GM21786 (cell line): Measurements from ENCODE around the gene LRRC3.
"Not testable (repeated sequence)": the region's sequence is repeated elsewhere in the genome, so short reads cannot be mapped to it uniquely, and the experiment has no call there.

ENCODE experiments used
- ATAC-seq: cut with Tn5 transposase; IDR thresholded peaks from one replicate; pipeline ENCODE4 v1.9.1; 2021; ENCODE audit not compliant: unreplicated experiment

LRRC3 gene, protein sequence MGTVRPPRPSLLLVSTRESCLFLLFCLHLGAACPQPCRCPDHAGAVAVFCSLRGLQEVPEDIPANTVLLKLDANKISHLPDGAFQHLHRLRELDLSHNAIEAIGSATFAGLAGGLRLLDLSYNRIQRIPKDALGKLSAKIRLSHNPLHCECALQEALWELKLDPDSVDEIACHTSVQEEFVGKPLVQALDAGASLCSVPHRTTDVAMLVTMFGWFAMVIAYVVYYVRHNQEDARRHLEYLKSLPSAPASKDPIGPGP

DNA sequence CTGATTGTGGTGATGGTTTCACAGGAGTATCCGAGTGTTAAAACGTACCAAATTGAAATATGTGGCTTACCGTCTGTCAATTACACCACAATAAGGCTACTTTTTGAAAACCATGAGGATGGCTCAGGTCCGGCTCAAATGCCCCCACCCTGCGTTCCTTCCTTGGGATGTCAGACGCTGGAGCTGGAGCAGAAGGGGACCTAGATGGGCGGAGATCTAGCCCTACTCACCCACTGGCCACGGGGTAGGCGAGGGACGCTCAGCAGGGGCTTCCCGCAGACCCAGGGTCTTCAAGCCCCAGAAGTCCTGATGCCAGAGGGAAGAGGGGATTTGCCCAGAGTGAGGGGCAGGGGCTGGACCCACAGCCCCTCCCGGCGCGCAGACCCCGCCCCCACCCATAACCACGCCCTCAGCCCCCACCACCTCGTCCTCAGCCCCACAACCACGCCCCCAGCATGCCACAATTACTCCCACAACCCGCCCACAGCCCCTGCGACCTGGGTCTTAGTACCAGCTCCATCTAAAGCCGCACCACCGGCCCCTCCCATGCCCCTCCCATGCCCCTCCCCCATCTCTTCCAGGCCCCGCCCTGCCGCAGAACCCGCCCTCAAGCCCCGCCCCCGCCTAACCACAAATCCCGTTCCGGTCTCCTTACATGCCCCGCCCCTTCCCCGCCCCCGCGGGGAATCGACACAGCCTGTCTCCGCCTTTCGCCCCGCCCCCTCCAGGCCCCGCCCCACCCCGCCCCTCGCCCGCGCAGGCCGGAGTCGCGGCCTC, at the start of gene LRRC3:
Gene LRRC3 (plus strand): TSS at position 764 of the 777 bp plus-strand sequence. CDS start 1,135 bp downstream, outside the sequence.
- ATAC-seq: peak; percentile 43

DNA sequence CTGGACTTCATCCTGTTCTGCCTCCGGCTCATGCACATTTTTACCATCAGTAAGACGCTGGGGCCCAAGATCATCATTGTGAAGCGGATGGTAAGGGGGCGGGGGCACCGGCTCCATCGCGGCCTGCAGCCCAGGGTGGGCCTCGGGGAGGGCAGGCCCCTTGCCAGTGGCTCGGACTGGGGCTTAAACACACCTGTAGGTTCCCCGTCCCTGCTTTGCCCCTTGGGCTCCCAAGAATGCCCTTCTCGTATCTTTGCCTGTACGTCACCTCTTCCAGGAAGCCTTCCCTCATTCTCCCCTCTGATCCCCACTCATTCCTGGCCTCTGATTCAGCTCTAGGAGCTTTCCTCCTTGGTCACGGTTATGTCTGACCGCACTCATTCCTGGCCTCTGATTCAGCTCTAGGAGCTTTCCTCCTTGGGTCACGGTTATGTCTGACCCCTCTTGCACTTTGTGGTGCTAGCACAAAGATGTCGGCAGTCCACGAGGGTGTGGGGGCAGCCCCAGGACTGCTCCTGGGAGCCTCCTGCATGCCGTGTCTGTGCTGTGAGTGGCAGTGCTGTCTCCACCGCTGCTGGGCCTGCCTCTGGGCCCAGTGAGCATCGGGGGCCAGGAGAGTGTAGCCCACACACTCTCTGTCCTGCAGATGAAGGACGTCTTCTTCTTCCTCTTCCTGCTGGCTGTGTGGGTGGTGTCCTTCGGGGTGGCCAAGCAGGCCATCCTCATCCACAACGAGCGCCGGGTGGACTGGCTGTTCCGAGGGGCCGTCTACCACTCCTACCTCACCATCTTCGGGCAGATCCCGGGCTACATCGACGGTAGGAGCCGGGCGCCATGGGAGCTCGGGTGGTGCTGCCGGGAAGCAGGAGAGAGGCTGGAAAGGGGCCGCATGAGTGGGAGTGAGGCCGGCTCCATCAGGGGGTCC, 49.1 kb upstream of the LRRC3 start:
- ATAC-seq: no peak

DNA sequence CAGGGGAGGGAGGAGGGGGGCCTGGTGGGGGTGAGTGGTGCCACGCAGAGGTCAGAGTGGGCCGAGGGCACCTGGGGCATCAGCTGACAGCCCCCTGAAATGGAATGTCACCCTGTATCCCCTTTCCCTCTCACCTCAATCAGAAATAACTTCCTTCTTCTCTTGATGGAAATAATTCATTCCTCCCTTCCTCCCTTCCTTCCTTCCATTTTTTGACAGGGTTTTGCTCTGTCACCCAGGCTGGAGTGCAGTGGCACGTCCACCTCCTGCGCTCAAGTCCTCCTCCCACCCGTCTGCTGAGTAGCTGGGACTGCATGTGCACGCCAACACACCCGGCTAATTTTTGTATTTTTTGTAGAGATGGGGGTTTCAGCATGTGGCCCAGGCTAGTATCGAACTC, 48.4 kb upstream of the LRRC3 start:
- ATAC-seq: no peak

DNA sequence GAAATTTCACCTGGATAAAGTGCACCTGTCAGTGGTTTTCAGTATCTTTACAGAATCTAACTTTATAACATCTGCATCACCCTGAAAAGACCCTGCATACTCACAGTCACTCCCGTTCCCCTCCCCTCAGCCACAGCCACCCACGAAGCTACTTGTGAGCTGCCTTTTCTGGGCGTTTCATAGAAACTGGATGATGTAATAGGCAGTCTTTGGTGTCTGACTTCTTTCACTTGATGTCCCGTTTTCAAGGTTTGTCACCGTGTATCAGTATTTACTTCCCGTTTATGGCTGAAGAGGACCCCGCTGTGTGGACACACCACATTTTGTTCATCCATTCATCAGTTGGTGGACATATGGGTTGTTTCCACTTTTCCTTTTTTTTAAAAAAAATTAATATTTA, 47.8 kb upstream of the LRRC3 start:
- no peak for ATAC-seq

DNA sequence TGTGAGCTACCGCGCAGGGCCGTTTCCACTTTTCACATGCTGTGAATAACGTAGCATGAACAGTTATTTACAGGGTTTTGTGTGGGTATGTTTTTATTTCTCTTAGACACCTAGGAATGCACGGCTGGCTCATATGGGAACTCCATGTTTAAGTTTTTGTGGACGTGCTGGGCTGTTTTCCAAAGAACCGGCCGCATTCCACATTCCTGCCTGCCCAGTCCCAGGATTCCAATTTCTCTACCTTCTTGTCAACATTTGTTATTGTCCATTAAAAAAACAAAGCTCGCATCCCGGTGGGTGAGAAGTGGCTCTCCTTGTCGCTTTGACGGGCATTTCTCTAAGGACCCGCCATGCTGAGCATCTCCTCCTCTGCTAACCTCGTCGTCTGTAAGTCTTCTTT, 47.1 kb upstream of the LRRC3 start:
- ATAC-seq: no peak

DNA sequence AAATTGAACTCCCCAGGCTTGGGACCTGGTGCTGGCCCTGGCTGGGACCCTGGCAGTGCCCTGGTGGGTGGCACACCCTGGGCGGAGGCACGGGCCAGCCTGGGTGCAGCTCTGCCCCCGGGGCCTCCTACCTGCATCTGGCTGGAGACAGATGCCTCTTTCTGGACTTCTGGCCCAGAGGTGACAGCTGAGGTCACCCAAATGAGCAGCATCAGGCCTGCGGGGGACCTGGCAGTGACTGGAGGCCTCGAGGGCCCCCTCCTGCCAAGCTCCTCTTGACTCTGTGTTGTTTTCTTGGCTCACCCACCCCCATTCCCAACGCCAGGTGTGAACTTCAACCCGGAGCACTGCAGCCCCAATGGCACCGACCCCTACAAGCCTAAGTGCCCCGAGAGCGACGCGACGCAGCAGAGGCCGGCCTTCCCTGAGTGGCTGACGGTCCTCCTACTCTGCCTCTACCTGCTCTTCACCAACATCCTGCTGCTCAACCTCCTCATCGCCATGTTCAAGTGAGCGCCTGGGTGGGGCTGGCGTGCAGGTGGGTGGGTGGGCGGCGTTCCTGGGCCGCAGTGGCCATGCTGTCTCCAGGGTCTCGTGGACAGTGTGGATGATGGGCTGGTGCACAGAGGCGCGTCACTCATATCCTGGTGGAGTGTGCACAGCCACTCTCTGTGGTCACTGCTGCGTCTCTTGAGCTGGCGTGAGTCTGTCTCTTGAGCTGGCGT, 41.6 kb upstream of the LRRC3 start:
- no peak for ATAC-seq

DNA sequence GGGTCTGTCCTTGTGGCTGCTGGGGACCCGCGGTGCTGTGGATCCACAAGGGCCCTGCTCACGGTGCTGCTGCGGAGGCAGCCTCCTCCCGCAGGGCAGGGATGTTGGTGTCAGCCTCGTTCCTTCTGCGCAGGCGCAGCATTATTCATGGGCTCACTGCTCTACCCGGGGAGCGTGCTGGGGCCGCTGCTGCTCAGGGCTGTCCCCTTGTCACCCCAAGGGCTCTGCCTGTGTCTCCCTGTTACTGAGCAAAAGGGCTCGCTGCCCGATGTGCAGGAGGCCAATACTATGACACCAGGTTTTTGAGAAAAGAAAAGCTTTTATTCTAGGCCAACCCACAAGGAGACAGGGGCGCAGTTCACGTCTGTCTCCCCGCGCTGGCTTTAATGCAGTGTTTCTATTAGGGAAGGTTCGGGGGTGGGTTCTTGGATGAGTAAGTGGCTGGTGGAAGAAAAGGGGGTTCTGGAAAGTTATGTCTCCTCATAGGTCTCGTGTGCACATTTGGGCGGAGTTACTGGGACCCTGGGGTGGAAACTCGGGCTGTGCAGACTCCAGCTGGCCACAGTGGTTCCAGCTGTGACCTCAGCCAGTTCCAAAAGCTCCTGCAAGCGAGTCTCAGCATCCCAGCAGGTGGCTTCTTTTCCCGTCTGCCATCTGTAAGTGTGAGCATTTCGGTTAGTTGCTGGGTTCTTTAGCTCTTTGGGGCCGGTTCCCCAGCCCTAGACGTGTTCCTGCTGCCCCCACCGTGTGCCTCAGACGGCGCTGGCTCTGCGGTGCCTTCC, 40.8 kb upstream of the LRRC3 start:
- ATAC-seq: no peak

DNA sequence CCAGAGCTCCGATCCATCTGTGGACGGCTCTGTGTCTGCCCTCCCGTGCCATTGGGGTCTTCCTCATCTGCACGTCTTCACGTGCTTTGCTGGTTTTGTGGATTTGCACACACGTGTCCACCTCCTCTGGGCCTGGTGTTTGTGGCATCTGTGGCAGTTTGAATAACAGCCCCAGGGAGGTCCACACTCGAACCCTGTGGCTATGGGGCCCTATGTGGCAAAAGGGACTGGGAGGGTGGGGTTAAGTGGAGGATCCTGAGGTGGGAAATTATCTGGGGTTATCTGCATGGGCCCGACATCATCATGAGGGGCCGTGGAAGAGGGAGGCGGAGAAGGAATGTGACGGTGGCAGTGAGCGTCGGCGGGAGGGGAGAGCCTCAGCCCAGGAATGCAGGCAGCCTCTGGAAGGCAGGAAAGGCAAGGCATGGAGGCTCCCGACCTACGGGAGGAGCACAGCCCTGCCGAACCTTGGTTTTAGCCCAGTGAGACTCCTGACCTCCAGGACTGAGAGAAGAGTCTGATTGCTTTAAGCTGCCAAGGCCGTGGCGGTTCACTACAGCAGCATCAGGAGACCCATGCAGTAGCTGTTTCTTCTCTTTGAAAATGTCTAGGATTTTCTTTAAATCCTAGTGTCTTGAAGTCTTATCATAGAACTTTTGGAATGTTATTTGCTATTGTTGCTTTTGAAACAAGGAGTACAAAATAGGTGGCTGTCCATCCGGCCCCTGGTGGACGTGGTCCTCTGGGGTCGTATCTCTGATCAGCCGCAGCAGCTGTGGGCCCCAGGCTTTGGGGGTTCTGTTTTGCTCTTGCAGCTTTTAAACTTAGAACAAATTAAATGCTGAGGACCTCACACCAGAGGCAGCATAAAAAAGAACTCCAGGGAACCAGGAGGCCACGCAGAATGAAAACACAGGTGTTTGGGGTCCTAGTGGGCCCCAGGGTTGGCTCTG, 40.0 kb upstream of the LRRC3 start:
- ATAC-seq: no peak

DNA sequence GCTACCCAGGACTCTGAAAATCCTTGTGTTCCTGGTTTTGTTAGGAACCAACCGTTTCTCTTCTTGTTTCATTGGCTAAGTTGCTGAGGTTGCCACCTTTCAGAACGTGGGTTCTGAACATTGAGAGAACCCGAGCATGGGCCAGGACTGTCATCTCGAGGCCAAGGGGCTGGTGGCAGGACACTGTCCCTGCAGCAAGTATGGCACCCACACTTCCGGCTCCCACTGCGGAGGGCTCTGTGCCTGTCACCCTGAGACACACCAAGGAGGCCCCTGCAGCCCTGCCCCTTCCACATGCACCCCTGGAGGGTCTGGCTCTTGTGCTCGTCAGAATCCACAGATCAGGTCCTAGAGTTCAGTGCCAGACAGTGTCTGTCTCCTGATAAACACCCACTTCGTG, 39.1 kb upstream of the LRRC3 start:
- no peak for ATAC-seq

DNA sequence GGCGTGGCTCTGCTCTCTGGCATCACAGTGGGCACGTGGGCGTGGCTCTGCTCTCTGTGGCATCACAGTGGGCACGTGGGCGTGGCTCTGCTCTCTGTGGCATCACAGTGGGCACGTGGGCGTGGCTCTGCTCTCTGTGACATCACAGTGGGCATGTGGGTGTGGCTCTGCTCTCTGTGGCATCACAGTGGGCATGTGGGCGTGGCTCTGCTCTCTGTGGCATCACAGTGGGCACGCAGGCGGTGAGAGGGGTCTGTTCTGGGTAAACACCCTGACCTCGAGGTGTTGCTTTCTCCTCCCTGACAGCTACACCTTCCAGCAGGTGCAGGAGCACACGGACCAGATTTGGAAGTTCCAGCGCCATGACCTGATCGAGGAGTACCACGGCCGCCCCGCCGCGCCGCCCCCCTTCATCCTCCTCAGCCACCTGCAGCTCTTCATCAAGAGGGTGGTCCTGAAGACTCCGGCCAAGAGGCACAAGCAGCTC, 37.6 kb upstream of the LRRC3 start:
- ATAC-seq: not testable (repeated sequence)

DNA sequence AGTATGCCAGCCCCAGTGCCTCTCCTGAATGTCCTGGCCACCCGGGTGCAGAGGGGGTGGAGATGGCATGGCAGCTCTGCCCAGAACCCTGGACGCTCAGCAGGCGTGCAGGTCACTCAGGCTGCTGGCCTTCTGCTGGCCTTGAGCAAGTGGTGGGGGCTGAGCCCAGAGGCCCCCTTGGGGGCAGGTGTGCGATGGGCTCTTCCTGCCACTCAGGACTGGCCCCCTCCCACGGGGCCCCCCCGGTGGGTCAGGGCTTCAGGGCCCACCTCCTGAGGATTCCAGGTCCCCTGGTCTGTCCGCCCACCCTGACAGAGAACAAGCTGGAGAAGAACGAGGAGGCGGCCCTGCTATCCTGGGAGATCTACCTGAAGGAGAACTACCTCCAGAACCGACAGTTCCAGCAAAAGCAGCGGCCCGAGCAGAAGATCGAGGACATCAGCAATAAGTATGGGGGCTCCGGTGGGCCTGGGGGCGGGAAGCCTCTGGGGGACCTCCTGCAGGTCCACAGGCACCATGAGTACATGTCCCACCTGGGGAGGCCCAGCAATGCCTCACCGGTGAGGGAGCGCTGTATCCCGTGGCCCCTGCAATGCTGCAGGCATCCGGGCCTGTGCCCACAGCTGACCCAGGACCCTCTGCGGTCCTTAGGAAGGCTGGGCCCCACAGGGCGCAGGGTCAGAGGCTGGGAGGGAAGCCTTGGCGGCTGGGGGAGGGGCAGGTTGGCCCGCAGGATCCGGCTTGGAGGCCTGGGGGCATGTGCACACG, 37.0 kb upstream of the LRRC3 start:
- no peak for ATAC-seq

DNA sequence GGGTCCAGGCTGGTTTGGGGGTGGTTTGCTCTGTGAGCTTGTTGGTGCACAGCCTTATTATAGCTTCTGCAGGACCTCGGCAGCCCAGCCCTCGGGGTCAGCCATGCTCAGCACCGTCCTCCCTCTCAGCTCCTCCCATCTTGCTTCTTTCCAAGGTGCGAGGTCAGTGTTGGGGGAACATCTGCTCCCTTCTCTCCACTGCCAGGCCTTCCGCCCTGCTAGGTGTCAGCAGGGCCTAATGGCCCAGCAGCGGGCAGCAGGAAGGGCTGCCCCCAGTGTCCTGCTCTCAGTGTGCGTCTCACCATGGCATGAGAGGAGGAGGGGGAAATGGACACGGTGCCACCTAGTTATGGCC, 36.5 kb upstream of the LRRC3 start:
- no peak for ATAC-seq

DNA sequence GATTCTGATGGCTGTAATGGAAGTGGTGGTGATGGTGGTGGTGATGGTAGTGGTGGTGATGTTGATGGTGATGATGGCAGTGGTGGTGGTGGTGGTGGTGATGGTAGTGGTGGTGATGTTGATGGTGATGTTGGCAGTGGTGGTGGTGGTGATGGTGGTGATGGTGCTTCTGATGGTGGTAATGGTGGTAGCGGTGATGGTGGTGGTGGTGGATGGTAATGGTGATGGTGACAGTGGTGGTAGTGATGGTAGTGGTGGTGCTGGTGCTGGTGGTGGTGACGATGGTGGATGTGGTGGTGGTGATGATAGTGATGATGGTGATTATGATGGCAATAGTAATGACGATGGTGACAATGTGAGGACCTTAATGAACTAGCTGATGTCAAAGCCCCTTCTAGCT, 35.6 kb upstream of the LRRC3 start:
- no peak for ATAC-seq

DNA sequence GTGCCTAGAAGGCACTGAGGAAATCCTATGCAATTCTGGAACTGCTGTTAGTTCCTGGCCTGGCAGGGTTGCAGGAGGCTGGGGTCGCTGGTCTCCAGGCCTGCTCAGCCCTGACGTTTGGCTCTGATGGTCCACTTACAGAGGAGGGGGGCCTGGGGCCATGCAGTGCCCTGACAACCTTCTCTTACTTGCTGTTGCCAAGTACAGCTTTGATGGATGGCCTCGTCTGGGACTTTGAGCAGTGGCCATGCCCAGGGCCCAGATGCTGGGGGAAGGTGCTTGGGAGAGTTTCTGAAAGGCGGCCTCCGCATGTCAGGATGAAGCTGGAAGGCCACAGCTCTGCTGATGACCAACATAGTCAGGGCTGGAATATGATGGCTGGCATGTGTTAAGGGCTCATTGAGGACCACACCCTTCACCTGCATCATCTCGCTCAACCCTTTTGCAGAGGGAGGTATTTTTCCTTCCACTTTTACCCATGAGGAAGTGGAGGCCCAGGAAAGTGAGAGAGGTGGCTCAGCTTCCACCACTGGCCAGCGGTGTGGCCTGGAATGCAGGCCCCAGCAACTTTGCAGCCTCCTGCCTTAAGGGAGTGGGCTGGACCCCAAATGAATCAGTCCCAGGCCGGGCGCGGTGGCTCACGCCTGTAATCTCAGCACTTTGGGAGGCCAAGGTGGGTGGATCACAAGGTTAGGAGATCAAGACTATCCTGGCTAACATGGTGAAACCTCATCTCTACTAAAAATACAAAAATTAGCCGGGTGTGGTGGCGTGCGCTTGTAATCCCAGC, 34.7 kb upstream of the LRRC3 start:
- no peak for ATAC-seq

DNA sequence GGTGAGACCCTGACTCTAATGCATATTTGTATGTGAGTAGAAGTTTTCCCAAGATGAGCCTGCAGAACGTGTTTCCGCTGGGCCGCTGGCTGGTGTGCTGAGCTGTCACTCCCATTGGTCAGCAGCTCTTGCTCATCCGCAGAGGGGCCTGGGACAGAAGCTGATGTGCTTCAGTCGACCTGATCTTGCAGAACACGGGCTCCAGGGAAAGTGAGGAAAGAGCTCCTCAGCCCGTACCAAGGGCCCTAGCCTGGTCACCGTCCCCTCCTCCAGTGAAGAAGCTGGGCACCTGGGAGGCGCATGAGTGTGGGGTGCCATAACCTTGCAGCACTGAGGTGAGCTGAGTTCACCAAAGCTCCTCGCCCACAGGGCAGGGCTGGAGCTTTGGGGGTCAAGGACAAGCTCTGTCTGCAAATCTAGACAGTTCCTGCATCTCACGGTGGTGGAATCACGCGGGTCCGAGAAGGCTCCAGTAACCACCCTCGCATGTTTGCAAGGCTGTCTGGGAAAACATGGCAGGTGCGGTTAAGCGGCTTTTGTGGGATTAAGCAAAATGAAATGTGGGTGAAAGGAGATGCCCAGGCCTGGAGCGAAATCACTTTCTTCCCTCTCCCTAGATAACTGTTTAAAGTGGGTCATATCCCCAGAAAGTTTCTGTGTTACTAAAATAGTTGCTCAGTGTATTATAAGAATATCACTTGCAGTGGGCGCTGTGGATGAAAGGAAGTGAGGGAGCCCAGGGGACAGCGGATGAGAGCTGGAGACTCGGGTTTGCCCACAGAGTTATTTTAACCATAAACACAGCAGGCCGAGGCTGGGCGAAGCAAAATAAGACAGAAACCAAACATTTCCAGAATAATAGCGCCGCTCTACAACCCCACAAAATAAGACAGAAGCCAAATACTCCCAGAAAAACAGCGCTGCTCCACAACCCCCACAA, 33.1 kb upstream of the LRRC3 start:
- ATAC-seq: no peak

DNA sequence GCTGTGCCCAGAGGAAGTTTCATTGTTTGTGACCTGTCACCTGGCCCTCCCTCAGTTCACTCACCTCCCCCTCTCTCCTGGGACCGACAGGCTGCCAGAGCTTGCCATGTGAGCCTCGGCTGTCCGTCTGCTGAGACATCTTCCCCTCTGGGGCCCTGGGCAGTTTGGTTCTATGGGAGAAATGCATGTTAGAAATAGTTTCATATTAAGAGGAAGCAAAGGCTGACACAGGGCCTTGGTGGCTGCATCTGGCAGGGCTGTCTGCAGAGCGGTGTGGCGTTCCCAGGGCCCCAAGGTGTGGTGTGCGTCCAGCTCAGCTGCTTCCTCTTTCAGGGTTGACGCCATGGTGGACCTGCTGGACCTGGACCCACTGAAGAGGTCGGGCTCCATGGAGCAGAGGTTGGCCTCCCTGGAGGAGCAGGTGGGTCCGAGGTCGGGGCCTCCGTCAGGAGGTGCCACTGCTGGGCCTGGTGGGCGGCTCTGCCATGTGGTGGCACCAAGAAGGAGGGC, 31.9 kb upstream of the LRRC3 start:
- ATAC-seq: no peak
